Measurements from ENCODE around the gene PLCD3. TPM values are rescaled to one million over a fixed set of nuclear protein-coding genes. Genes with fewer than 3 reads are reported as not detected.

PLCD3 gene
- polyA plus RNA-seq, 1 donor (not counting 4 experiments of a cell fraction or from before 2014, with no cell fraction given), result 53.3 TPM

DNA sequence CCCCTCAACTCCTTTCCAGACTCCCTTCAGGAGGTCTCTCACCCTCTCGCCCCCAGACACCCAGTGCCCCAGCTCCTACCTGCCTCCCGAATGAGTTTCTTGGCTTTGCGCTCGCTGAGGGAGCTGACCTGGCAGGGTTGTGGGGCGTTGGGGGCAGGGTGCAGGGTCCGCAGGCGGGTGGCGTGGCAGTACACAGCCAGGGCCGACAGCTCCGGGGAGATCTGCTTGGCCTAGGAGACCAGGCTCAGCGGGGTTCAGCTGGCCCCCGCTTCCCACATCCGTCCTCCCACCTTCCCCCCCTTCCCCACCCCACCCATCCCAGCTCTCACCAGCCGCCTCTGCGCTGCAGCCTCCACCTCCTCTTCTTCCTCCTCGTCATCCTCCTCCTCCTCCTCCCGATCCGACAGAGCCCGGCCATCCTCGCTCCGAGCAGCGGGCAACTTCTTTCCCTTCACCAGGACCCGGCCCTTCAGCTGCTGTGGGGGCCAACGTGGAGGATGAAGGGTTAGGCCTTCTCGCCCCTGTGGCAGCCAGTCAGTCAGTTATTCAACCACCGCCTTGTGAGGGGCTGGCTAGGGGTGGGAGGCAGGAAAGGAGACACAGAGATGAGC lies 17.2 kb downstream of the PLCD3 start:
- Histone ChIP-seq H3K79me2 (ENCODE audit: control insufficient read depth, insufficient read depth, low read length) (no peaks in the 10 kb centered on the region), H3K36me3 (ENCODE audit: control insufficient read depth in 2 of 2, extremely low read depth in 1 of 2, insufficient read depth in 2 of 2, low read length in 2 of 2) (peaks cover 15 to 33% of the 10 kb centered on the region in 2 experiments), H3K27ac (ENCODE audit: control insufficient read depth, insufficient read depth, low read length) (no peak overlapping the region), H4K20me1 (ENCODE audit: control insufficient read depth, extremely low read depth, insufficient read depth, low read length) (no peaks in the 10 kb centered on the region), H3K9me3 (ENCODE audit: control insufficient read depth, low read depth, low read length) (no peaks in the 10 kb centered on the region), H3K9ac (ENCODE audit: control insufficient read depth, extremely low read depth, insufficient read depth, low read length) (no peak overlapping the region), H3K9me1 (ENCODE audit: control insufficient read depth, extremely low read depth, insufficient read depth, low read length) (no peaks in the 10 kb centered on the region), H2AFZ (ENCODE audit: control insufficient read depth, low read length) (no peak overlapping the region), H3K27me3 (ENCODE audit: control insufficient read depth, extremely low read depth, insufficient read depth, low read length) (no peaks in the 10 kb centered on the region), H3K4me3 (ENCODE audit: control insufficient read depth in 2 of 3, extremely low read depth in 1 of 3, insufficient read depth in 2 of 3, low read depth in 1 of 3, low read length in 3 of 3) (no peak overlapping the region), H3K4me1 (ENCODE audit: control insufficient read depth, extremely low read depth, insufficient read depth, low read length) (no peaks in the 10 kb centered on the region), H3K4me2 (ENCODE audit: control insufficient read depth, extremely low read depth, insufficient read depth, low read depth, low read length) (no peak overlapping the region)
- FAIRE-seq, result no peak
- no peak for DNase-seq (ENCODE audit: low read depth, low spot score)
- TF ChIP-seq CTCF (optimal IDR thresholded peaks at IDR 0.05 in 1 of 3, IDR thresholded peaks at IDR 0.05 in 1 of 3, conservative IDR thresholded peaks at IDR 0.05 in 1 of 3; ENCODE audit: extremely low read depth in 1 of 3, insufficient read depth in 2 of 3, low read length in 3 of 3) (no peak), EZH2 (IDR thresholded peaks at IDR 0.05; ENCODE audit: low read length) (no peak)
- dilution Hi-C loops (cut with MboI; ENCODE audit: extremely low pct_ligation_motif_present, low sequenced_read_pairs), result no loop called here

DNA sequence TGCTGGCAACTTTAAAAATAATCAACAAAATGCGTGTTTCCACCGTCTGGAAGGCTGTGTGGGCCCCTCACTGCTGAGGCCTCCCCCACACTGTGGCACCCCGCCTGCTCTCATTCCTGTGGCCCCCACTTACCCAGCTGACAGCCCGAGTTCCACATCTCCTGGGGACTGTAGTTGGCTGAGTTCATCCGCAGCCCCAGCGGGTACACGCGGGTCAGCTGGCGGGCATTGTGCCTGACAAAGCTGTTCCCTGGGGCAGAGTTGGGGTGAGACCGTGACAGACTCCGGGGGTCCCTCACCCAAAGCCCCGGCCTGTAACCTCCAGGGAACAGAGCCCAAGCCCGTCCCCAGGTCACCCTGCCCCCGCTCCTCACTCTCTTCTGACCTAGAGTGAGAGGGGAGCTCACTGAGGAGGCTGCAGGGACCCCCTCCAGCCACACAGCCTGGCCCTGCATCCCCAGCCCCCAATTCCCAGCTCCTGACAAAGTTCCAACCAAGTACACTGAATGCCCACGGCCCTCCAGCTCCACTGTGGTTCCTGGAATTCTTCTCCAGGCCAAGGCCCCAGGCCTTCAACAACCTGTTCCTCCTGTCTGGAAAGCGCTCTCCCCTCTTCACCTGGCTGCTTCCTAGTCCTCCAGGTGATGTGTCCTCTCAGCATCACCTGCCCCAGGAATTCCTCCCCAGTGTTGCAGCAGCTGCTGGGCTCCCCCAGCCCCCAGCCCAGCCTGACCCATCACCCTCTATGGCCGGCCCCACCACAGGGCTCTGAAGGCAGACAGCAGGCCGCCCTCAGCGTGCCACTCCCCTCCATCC lies 18.0 kb downstream of the PLCD3 start:
- Histone ChIP-seq H3K79me2 (ENCODE audit: control insufficient read depth, insufficient read depth, low read length) (no peaks in the 10 kb centered on the region), H2AFZ (ENCODE audit: control insufficient read depth, low read length) (no peak overlapping the region), H3K9me1 (ENCODE audit: control insufficient read depth, extremely low read depth, insufficient read depth, low read length) (no peaks in the 10 kb centered on the region), H3K36me3 (ENCODE audit: control insufficient read depth in 2 of 2, extremely low read depth in 1 of 2, insufficient read depth in 2 of 2, low read length in 2 of 2) (peaks cover 15 to 28% of the 10 kb centered on the region in 2 experiments), H3K4me1 (ENCODE audit: control insufficient read depth, extremely low read depth, insufficient read depth, low read length) (no peaks in the 10 kb centered on the region), H3K27me3 (ENCODE audit: control insufficient read depth, extremely low read depth, insufficient read depth, low read length) (no peaks in the 10 kb centered on the region), H3K4me3 (ENCODE audit: control insufficient read depth in 2 of 3, extremely low read depth in 1 of 3, insufficient read depth in 2 of 3, low read depth in 1 of 3, low read length in 3 of 3) (no peak overlapping the region), H4K20me1 (ENCODE audit: control insufficient read depth, extremely low read depth, insufficient read depth, low read length) (no peaks in the 10 kb centered on the region), H3K9ac (ENCODE audit: control insufficient read depth, extremely low read depth, insufficient read depth, low read length) (no peak overlapping the region), H3K9me3 (ENCODE audit: control insufficient read depth, low read depth, low read length) (no peaks in the 10 kb centered on the region), H3K4me2 (ENCODE audit: control insufficient read depth, extremely low read depth, insufficient read depth, low read depth, low read length) (no peak overlapping the region), H3K27ac (ENCODE audit: control insufficient read depth, insufficient read depth, low read length) (no peak overlapping the region)
- TF ChIP-seq CTCF (optimal IDR thresholded peaks at IDR 0.05 in 1 of 3, IDR thresholded peaks at IDR 0.05 in 1 of 3, conservative IDR thresholded peaks at IDR 0.05 in 1 of 3; ENCODE audit: extremely low read depth in 1 of 3, insufficient read depth in 2 of 3, low read length in 3 of 3) (no peak), EZH2 (IDR thresholded peaks at IDR 0.05; ENCODE audit: low read length) (no peak)
- dilution Hi-C loops (cut with MboI; ENCODE audit: extremely low pct_ligation_motif_present, low sequenced_read_pairs), result no loop called here
- no peak for DNase-seq (ENCODE audit: low read depth, low spot score)
- FAIRE-seq, result no peak
